Activated T-helper 9 cell treated with anti-CD3 and anti-CD28 coated beads, Interleukin-2, amount 50 U/mL, for 16 hours (primary cell): Measurements from ENCODE around the gene DUSP7.

Experiments used
- DNase-seq: peaks from one replicate; pipeline ENCODE4 v3.0.0-alpha.2; 2020; ENCODE audit warnings: low read depth

Gene DUSP7

GRCh38 chr3:52086976-52087663 is 30.7 kb upstream of the DUSP7 start:
- DNase-seq: no peak

- DNase-seq: no peak
Measured at GRCh38 chr3:52086461-52086860, 30.1 kb upstream of the DUSP7 start.

GRCh38 chr3:52085681-52086282 is 29.4 kb upstream of the DUSP7 start:
- no peak for DNase-seq

GRCh38 chr3:52084954-52085680 is 28.7 kb upstream of the DUSP7 start:
- DNase-seq: no peak

DNA sequence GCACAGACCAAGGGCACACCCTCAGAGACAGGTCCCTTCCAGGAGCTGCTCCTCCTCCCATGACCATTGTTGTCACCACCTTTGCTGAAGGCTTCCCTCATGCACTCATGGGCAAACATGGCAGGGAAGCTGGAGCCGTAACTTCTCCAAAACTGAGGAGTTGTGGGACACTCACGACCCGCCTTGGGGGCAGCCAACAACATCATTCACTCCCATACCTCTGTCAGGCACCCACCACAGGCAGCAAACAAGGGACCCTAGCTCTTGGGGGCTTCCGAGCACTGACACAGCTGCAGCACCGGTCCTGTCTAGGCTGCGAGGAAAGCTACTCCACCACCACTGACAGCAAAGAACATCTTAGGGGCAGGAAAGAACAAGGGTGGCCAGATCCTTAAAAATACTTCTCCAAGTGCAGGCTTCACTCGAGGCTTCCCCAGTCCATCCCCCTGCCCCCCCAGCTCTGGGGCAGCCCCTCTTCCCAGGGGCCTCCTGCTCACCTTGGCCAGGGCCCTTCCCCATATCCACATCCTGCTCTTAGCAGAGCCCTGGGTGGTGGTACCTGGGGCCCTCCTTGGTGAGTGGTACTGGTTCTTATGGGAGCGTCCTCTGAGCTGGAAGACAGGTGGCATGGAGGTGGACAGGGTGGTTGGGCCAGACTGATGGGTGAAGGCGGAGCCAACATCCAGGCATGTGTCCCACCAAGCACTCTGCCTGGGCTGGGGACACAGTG is 28.0 kb upstream of the DUSP7 start:
- DNase-seq: no peak

GRCh38 chr3:52083556-52084087 is 27.3 kb upstream of the DUSP7 start:
- no peak for DNase-seq

DNA sequence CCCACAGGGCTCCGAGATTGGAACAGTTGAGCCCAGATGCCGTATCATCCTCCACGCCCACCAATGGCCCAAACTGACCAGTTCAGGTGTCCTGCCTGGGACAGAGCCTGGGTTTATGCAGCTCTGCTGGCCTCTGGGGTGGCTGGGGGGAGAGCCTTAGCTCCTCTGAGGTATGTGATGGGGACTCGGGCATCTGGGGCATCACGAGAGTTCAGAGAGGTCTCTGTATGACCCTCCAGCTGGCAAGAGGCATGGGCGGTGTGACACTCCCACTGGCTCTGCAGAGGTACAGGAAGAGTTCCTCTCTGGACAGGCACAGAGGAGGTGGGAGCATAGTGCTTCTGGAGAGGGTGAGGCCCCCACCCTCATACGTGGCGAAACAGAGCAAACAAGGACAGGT is 26.6 kb upstream of the DUSP7 start:
- no peak for DNase-seq

DNA sequence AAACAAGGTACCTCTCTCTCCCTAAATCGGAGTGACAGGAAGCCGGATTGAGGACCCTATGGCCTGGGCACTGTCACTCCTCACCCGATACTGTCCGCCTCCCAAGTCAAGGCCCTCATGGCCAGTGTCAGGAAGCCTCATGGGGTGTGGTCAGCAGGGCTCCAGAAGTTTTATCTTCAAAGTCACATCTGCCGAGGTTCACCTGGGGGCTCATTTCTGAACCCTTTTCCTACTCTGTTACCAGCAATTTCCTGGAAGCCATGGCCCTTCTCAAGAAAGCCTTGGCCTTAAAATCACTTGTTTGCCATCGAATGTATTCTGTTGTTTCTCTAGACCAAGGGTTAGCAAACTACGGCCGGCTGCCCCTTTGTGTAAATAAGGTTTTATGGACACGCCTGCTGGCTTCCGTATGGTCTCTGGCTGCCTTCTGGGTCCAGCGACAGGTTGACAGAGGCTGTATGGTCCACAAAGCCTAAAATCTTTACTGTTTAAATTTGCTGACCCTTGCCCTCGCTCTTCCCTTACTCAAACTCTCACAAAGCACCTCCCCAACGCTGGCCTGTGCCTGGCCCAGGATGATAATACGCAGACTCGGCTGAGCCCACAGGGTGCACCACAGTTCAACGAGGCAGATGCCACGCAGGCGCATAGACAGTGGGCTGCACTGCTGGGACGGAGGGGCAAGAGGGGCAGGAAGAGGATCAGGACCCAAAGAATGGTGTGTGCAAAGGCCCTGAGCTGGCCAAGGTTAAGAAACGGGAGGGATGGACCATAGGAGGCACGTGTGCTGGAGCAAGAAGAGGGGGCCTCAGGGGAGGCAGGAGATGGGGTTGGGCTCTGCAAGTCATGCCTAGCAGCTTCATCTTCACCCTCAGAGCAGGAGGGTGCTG is 24.7 kb upstream of the DUSP7 start:
- DNase-seq: no peak

DNA sequence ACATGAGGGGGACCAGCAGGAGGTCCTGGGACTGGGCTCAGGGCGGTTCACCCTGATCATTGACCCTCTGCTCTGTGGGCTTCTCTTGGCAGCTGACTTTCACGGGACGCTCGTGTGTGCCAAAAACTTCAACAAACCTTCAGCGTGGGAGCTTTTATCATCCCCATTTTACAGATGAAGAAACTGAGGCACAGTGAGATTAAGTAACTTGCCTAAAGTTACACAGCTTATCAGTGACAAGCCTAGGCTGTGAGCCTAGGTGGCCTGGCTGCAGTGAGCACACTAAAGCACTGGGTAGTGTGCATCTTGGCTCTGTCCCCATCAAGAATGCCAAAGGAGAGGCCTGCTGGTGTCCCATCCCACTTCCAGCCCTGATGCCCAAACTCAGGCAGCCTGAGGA is 23.6 kb upstream of the DUSP7 start:
- DNase-seq: no peak

GRCh38 chr3:52078781-52079560 is 22.6 kb upstream of the DUSP7 start:
- no peak for DNase-seq

GRCh38 chr3:52077925-52078324 is 21.6 kb upstream of the DUSP7 start:
- DNase-seq: no peak

- DNase-seq: no peak
Measured at GRCh38 chr3:52076896-52077780, 20.8 kb upstream of the DUSP7 start.

DNA sequence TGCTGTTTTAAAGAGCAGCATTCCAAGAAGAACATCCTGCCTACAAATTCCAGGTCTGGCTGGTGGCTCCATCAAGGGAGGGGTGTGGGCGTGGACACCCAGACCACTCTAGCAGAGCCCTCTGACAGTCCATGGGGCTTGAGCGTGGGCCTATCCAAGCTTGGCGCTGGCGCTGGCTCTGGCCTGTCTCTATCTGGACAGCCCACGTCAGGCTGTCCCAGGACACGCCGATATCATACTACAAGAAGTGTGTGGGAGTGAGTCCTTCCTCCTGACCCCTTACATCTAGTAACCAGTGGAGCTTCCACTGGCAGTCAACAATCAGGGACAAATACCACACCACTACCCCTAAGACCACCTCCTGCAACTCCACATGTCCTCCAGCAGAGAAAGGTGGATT is 17.1 kb upstream of the DUSP7 start:
- DNase-seq: no peak

GRCh38 chr3:52072471-52072870 is 16.1 kb upstream of the DUSP7 start:
- DNase-seq: no peak

DNA sequence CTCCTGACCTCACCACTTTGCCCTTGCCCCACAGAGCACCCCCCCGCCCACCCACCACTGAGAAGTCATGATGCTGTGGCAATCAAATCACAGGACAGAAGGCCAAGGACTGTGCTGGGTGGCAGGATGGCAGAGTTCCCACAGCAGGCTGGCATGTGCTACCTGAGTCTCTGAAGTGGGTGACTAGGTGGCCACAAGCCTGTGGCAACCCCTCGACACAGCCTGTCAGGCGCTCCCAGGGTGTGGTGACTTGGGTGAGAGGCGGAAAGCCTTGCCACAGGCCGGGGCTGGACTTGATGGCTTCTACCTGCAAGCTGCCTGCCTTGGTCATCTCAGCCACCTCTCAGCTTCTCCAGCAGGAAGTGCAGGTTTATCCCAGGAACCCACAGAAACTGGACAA is 15.6 kb upstream of the DUSP7 start:
- no peak for DNase-seq

GRCh38 chr3:52070724-52071621 is 14.6 kb upstream of the DUSP7 start:
- no peak for DNase-seq

GRCh38 chr3:52069855-52070254 is 13.5 kb upstream of the DUSP7 start:
- DNase-seq: no peak

- no peak for DNase-seq
Measured at GRCh38 chr3:52069135-52069534, 12.8 kb upstream of the DUSP7 start.

DNA sequence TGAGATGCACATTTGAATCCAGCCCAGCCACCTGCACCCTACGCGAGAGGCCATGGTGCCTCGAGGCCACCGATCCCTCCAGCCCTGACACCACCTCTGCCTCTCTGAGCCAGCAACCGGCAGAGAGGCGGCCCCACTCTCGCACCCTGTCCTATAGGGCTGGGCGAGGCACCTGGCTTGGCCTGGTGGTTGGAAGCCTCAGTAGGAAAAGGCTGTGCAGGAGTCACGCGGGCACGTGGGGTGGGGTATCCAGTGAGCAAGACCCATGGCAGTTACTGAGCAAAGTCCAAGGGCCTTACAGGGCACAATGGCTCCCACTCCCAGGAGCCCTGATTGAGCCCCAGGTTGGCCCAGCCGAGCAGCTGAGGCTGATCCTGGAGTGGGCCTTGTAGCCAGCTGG is 12.4 kb upstream of the DUSP7 start:
- no peak for DNase-seq
